HEK293 (cell line): ENCODE data around the gene ADAMTS17.

Source experiments
- CTCF ChIP-seq: fragments of 450-650 bp; formaldehyde crosslinking; IDR thresholded peaks from 2 replicates; pipeline ENCODE4 v1.5.1; 2016; ENCODE audit warnings: missing biosample characterization, missing genetic modification characterization
- KLF9 ChIP-seq: fragments of 450-650 bp; formaldehyde crosslinking; IDR thresholded peaks from 2 replicates; pipeline ENCODE4 v1.5.1; 2016; ENCODE audit warnings: missing biosample characterization, missing genetic modification characterization, low read depth
- OSR2 ChIP-seq: fragments of 450-650 bp; formaldehyde crosslinking; IDR thresholded peaks from 2 replicates; pipeline ENCODE4 v1.5.1; 2016; ENCODE audit warnings: missing biosample characterization, missing genetic modification characterization
- ZIC2 ChIP-seq: fragments of 450-650 bp; formaldehyde crosslinking; IDR thresholded peaks from 2 replicates; pipeline ENCODE4 v1.5.1; 2016; ENCODE audit warnings: missing biosample characterization, missing genetic modification characterization
- ZNF510 ChIP-seq: fragments of 450-650 bp; formaldehyde crosslinking; IDR thresholded peaks from 2 replicates; pipeline ENCODE4 v1.5.1; 2018; ENCODE audit warnings: mild to moderate bottlenecking, missing genetic modification characterization, missing biosample characterization; ENCODE audit not compliant: insufficient replicate concordance

- no peak for TF ChIP-seq CTCF (tag by site-specific recombination)
- no peak for TF ChIP-seq OSR2
- no peak for TF ChIP-seq KLF9 (tag by site-specific recombination)
- no peak for TF ChIP-seq ZNF510
- no peak for TF ChIP-seq ZIC2 (tag by site-specific recombination)
Observed at GRCh38 chr15:100011235-100011634, 330.5 kb downstream of the ADAMTS17 start.
